GM19328 (cell line): ENCODE data around the gene LMX1B.
"Not testable (repeated sequence)": the region's sequence is repeated elsewhere in the genome, so short reads cannot be mapped to it uniquely, and the experiment has no call there.

Source experiments
- ATAC-seq: cut with Tn5 transposase; IDR thresholded peaks from one replicate; pipeline ENCODE4 v1.9.1; 2021; ENCODE audit warnings: mild to moderate bottlenecking, moderate library complexity; ENCODE audit not compliant: unreplicated experiment

LMX1B gene

GRCh38 chr9:126613651-126614050 lies at the start of gene LMX1B:
TSS of gene LMX1B (plus strand) at chr9:126613928. CDS start at chr9:126614450, 522 bp downstream.
- ATAC-seq = no peak

GRCh38 chr9:126564128-126564527 lies 49.6 kb upstream of the LMX1B start:
- ATAC-seq = no peak

- no peak for ATAC-seq
Observed at GRCh38 chr9:126564716-126565115, 49.0 kb upstream of the LMX1B start.

- no peak for ATAC-seq
Observed at GRCh38 chr9:126565336-126566128, 48.2 kb upstream of the LMX1B start.

- no peak for ATAC-seq
Observed at GRCh38 chr9:126569036-126569435, 44.7 kb upstream of the LMX1B start.

- ATAC-seq = no peak
Observed at GRCh38 chr9:126578029-126578428, 35.7 kb upstream of the LMX1B start.

- ATAC-seq = not testable (repeated sequence)
Observed at GRCh38 chr9:126580319-126580718, 33.4 kb upstream of the LMX1B start.

GRCh38 chr9:126581893-126582292 lies 31.8 kb upstream of the LMX1B start:
- ATAC-seq = no peak

GRCh38 chr9:126582427-126582826 lies 31.3 kb upstream of the LMX1B start:
- ATAC-seq = no peak

- no peak for ATAC-seq
Observed at GRCh38 chr9:126583144-126583760, 30.5 kb upstream of the LMX1B start.

GRCh38 chr9:126584611-126585010 lies 29.1 kb upstream of the LMX1B start:
- no peak for ATAC-seq

GRCh38 chr9:126586236-126586635 lies 27.5 kb upstream of the LMX1B start:
- no peak for ATAC-seq

- ATAC-seq = no peak
Observed at GRCh38 chr9:126587187-126588185, 26.2 kb upstream of the LMX1B start.

- ATAC-seq = no peak
Observed at GRCh38 chr9:126588491-126589168, 25.1 kb upstream of the LMX1B start.

GRCh38 chr9:126589349-126589748 lies 24.4 kb upstream of the LMX1B start:
- ATAC-seq = no peak

- no peak for ATAC-seq
Observed at GRCh38 chr9:126591083-126591482, 22.6 kb upstream of the LMX1B start.

GRCh38 chr9:126591922-126592321 lies 21.8 kb upstream of the LMX1B start:
- no peak for ATAC-seq

GRCh38 chr9:126592461-126592860 lies 21.3 kb upstream of the LMX1B start:
- ATAC-seq = no peak

- ATAC-seq = no peak
Observed at GRCh38 chr9:126595982-126596381, 17.7 kb upstream of the LMX1B start.

GRCh38 chr9:126599047-126599650 lies 14.6 kb upstream of the LMX1B start:
- ATAC-seq = no peak
